Measurements from ENCODE around the gene IGFL3.

IGFL3 gene

GRCh38 chr19:46076951-46077814 lies 47.3 kb downstream of the IGFL3 start:
- peak; percentile 92 for DNase-seq (ENCODE audit: low spot score)

DNA sequence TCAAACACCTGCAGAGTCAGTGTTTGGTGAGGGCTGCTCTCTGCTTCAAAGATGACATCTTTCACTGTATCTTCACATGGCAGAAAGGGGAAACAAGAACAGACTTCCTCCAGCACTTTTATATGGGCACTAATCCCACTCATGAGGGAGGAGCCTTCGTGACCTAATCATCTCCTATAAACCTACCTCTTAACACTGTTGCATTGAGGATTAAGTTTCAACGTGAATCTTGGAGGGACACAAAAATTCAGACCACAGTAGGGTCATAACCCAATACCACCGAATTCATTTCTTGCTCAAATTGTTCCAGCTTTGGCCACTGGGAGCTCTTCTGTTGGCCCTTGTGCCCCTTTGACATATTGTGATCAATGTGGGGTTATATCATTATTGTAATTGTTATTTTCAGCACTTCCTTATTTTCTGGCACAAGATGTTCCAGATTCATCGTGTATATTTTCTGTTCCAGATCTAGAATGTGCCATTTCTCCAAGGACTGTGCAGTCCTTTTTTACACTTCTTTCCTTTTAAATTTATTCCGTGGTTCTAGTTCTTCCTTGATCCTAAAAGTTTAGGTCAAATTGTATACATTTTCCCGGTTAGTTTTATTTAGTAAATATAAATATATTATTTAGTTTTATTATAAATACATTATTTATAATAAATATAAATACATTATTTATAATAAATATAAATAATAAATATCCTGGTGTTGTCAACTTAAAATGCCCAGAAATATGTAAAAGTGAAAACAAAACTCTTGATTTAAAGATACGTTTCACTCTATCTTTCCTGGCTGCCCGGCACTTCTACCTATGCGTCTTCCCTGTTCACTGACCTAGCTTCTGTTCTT lies 48.2 kb downstream of the IGFL3 start:
- DNase-seq (ENCODE audit: low spot score) = no peak

DNA sequence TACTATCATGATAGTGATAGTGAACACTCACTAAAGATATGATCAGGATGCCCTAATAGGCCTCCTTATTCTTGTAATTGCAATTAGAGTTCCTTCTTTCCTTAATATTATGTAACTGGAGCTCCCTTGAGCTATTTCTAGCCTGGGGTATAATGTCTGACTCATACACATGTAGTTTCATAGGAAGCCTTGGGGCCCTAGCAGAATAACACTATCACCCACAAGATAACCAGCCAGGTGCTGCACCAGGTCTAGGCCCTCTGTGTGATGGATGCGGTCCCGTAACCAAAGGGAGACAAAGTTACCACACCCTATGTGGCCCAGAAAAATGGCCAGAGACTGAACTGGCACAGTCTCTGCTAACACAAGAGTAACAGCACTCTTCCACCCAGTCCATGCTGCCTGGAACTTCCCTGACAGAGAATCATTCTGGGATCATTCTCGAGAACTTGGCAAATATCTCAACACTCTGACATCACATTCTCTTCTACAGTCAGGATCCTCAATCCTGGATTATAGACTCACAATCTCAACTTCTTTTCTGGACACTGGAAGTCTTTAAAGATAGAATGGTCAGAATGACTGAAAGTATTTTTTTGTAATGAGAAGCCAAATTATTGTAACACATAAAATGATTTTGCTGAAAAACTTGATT lies 51.1 kb downstream of the IGFL3 start:
- DNase-seq (ENCODE audit: low spot score) = no peak
